ENCODE measurements around the gene NCAPG.

- peak; percentile 23; the same call in 1 of the 2 replicates for TF ChIP-seq CTCF (IDR thresholded peaks at IDR 0.05)
- no peak for TF ChIP-seq ZFX (IDR thresholded peaks at IDR 0.05; ENCODE audit: borderline replicate concordance)
Observed at GRCh38 chr4:17785858-17786257, 24.9 kb upstream of the NCAPG start.
